Testis (tissue), 2 donors: ENCODE measurements around the gene SLC22A12.

Source experiments
- CTCF ChIP-seq, 3 experiments: fragments of 450-650 bp in 2 of 3; fragments of 200-600 bp in 1 of 3; sonication (generic) in 1 of 3; IDR thresholded peaks; one replicate each; pipeline ENCODE4 v1.5.1; 2016 to 2019; ENCODE audit warnings: antibody characterized with exemption in 3 of 3, mild to moderate bottlenecking in 2 of 3, moderate library complexity in 1 of 3
- POLR2A ChIP-seq: fragments of 450-650 bp; IDR thresholded peaks from one replicate; pipeline ENCODE4 v1.6.1; 2017; ENCODE audit warnings: antibody characterized with exemption, mild to moderate bottlenecking, moderate library complexity

- TF ChIP-seq CTCF (IDR thresholded peaks at IDR 0.05): no peak
- no peak for TF ChIP-seq POLR2A
These were observed 31.7 kb downstream of the SLC22A12 start for GRCh38 chr11:64622681-64623080.
